Stimulated activated effector memory CD8-positive, alpha-beta T cell treated with anti-CD3 and anti-CD28 coated beads, Interleukin-12 subunit alpha, Interleukin-12 subunit beta, amount 100 ng/mL, for 72 hours (primary cell): Measurements from ENCODE around the gene AKT3.
"Not testable (repeated sequence)": the region's sequence is repeated elsewhere in the genome, so short reads cannot be mapped to it uniquely, and the experiment has no call there.

Experiments used
- ATAC-seq: fragments of 150-1000 bp; cut with Tn5 transposase; 2 replicates; pipeline ENCODE4 v1.10.0; 2021
- DNase-seq, 2 donors: peaks; one replicate each; pipeline ENCODE4 v3.0.0; 2021 to 2022; ENCODE audit warnings: low spot score in 2 of 2
- H3K27ac Mint-ChIP-seq: one replicate; pipeline ENCODE4 v1.8.0; 2022; ENCODE audit warnings: mild to moderate bottlenecking, mixed read lengths
- H3K36me3 Mint-ChIP-seq: one replicate; pipeline ENCODE4 v1.8.0; 2022; ENCODE audit warnings: mild to moderate bottlenecking, mixed read lengths
- H3K4me1 Mint-ChIP-seq: one replicate; pipeline ENCODE4 v1.8.0; 2022; ENCODE audit warnings: mixed read lengths
- H3K4me3 Mint-ChIP-seq: one replicate; pipeline ENCODE4 v1.8.0; 2022; ENCODE audit warnings: mild to moderate bottlenecking, mixed read lengths
- H3K9me3 Mint-ChIP-seq: one replicate; pipeline ENCODE4 v1.8.0; 2022; ENCODE audit warnings: mixed read lengths

The AKT3 gene

GRCh38 chr1:243772361-243773050 lies 77.5 kb downstream of the AKT3 start:
- H3K9me3 Mint-ChIP-seq, ATAC-seq, DNase-seq, H3K4me3 Mint-ChIP-seq, H3K36me3 Mint-ChIP-seq, H3K27ac Mint-ChIP-seq: not testable (repeated sequence)
- H3K4me1 Mint-ChIP-seq: peaks cover 11% of the 10 kb centered on the region

- Mint-ChIP-seq H3K36me3 (peaks cover 6% of the 10 kb centered on the region), H3K9me3 (no peaks in the 10 kb centered on the region), H3K27ac (no peak overlapping the region), H3K4me3 (no peak overlapping the region), H3K4me1 (peaks cover 16% of the 10 kb centered on the region)
- ATAC-seq (no peak), DNase-seq (no peak)
These were observed 79.2 kb downstream of the AKT3 start for GRCh38 chr1:243770860-243771259.

GRCh38 chr1:243765676-243766075 lies 84.4 kb downstream of the AKT3 start:
- Mint-ChIP-seq H3K4me3 (no peak overlapping the region), H3K27ac (no peak overlapping the region), H3K9me3 (no peaks in the 10 kb centered on the region), H3K36me3 (peaks cover 6% of the 10 kb centered on the region), H3K4me1 (peaks cover 10% of the 10 kb centered on the region)
- no peak for DNase-seq
- no peak for ATAC-seq

- Mint-ChIP-seq H3K9me3 (no peaks in the 10 kb centered on the region), H3K36me3 (peaks cover 2% of the 10 kb centered on the region), H3K4me3 (no peak overlapping the region), H3K4me1 (peaks cover 17% of the 10 kb centered on the region), H3K27ac (no peak overlapping the region)
- no peak for DNase-seq
- no peak for ATAC-seq
These were observed 86.2 kb downstream of the AKT3 start for GRCh38 chr1:243763806-243764205.

GRCh38 chr1:243758647-243759046 lies 91.4 kb downstream of the AKT3 start:
- no peak for DNase-seq
- Mint-ChIP-seq H3K36me3 (no peaks in the 10 kb centered on the region), H3K9me3 (no peaks in the 10 kb centered on the region), H3K27ac (no peak overlapping the region), H3K4me3 (no peak overlapping the region), H3K4me1 (peaks cover 30% of the 10 kb centered on the region)
- no peak for ATAC-seq

- Mint-ChIP-seq H3K9me3 (no peaks in the 10 kb centered on the region), H3K36me3 (no peaks in the 10 kb centered on the region), H3K4me3 (no peak overlapping the region), H3K4me1 (peaks cover 33% of the 10 kb centered on the region), H3K27ac (no peak overlapping the region)
- DNase-seq: no peak
- no peak for ATAC-seq
These were observed 93.5 kb downstream of the AKT3 start for GRCh38 chr1:243756529-243756928.

GRCh38 chr1:243754348-243754747 lies 95.7 kb downstream of the AKT3 start:
- no peak overlapping the region for H3K27ac Mint-ChIP-seq
- H3K4me1 Mint-ChIP-seq: peaks cover 34% of the 10 kb centered on the region

GRCh38 chr1:243751506-243751905 lies 98.5 kb downstream of the AKT3 start:
- ATAC-seq (no peak), DNase-seq (no peak)
- Mint-ChIP-seq H3K27ac (peak overlapping the region; percentile 41), H3K4me1 (peaks cover 28% of the 10 kb centered on the region), H3K4me3 (no peak overlapping the region), H3K9me3 (no peaks in the 10 kb centered on the region), H3K36me3 (no peaks in the 10 kb centered on the region)

More at GRCh38 chr1:243754348-243754747, 95.7 kb downstream of the AKT3 start:
- Mint-ChIP-seq H3K4me3 (no peak overlapping the region), H3K9me3 (no peaks in the 10 kb centered on the region), H3K36me3 (no peaks in the 10 kb centered on the region)
- DNase-seq (no peak), ATAC-seq (no peak)

- ATAC-seq (peak; percentile 91), DNase-seq (no peak)
- Mint-ChIP-seq H3K27ac (peak overlapping the region; percentile 24), H3K36me3 (no peaks in the 10 kb centered on the region), H3K4me1 (peaks cover 15% of the 10 kb centered on the region), H3K9me3 (no peaks in the 10 kb centered on the region), H3K4me3 (no peak overlapping the region)
These were observed 101.2 kb downstream of the AKT3 start for GRCh38 chr1:243748706-243749283.

- ATAC-seq: no peak
- H3K4me1 Mint-ChIP-seq: peaks cover 15% of the 10 kb centered on the region
- no peaks in the 10 kb centered on the region for H3K9me3 Mint-ChIP-seq
- DNase-seq: no peak
- no peaks in the 10 kb centered on the region for H3K36me3 Mint-ChIP-seq
- H3K4me3 Mint-ChIP-seq: no peak overlapping the region
- no peak overlapping the region for H3K27ac Mint-ChIP-seq
These were observed 101.8 kb downstream of the AKT3 start for GRCh38 chr1:243748227-243748626.

- Mint-ChIP-seq H3K27ac (no peak overlapping the region), H3K4me1 (peaks cover 20% of the 10 kb centered on the region), H3K9me3 (no peaks in the 10 kb centered on the region), H3K36me3 (no peaks in the 10 kb centered on the region), H3K4me3 (no peak overlapping the region)
- no peak for DNase-seq
- no peak for ATAC-seq
These were observed 103.3 kb downstream of the AKT3 start for GRCh38 chr1:243746751-243747150.

GRCh38 chr1:243745356-243745755 lies 104.7 kb downstream of the AKT3 start:
- H3K9me3 Mint-ChIP-seq: no peaks in the 10 kb centered on the region
- H3K36me3 Mint-ChIP-seq: no peaks in the 10 kb centered on the region
- ATAC-seq (no peak), DNase-seq (no peak)
- H3K27ac Mint-ChIP-seq: no peak overlapping the region
- H3K4me3 Mint-ChIP-seq: no peak overlapping the region
- H3K4me1 Mint-ChIP-seq: peaks cover 14% of the 10 kb centered on the region

- Mint-ChIP-seq H3K4me1 (peaks cover 16% of the 10 kb centered on the region), H3K27ac (no peak overlapping the region), H3K9me3 (no peaks in the 10 kb centered on the region), H3K4me3 (no peak overlapping the region), H3K36me3 (peaks cover 6% of the 10 kb centered on the region)
- ATAC-seq (no peak), DNase-seq (no peak)
These were observed 107.2 kb downstream of the AKT3 start for GRCh38 chr1:243742819-243743218.

GRCh38 chr1:243740255-243740999 lies 109.6 kb downstream of the AKT3 start:
- H3K27ac Mint-ChIP-seq: no peak overlapping the region
- peaks cover 33% of the 10 kb centered on the region for H3K4me1 Mint-ChIP-seq
- DNase-seq: no peak
- H3K36me3 Mint-ChIP-seq: peaks cover 6% of the 10 kb centered on the region
- no peak overlapping the region for H3K4me3 Mint-ChIP-seq
- H3K9me3 Mint-ChIP-seq: no peaks in the 10 kb centered on the region
- ATAC-seq: no peak

- Mint-ChIP-seq H3K27ac (peak overlapping the region; percentile 27), H3K4me3 (no peak overlapping the region), H3K36me3 (peaks cover 6% of the 10 kb centered on the region), H3K4me1 (peaks cover 35% of the 10 kb centered on the region), H3K9me3 (no peaks in the 10 kb centered on the region)
- ATAC-seq (peak; percentile 37), DNase-seq (no peak)
These were observed 110.6 kb downstream of the AKT3 start for GRCh38 chr1:243739335-243740003.
